Activated naive CD8-positive, alpha-beta T cell treated with anti-CD3 and anti-CD28 coated beads, Interleukin-2, amount 50 U/mL, for 16 hours (primary cell): Measurements from ENCODE around the gene CDCP1.

Experiments
- DNase-seq: peaks from one replicate; pipeline ENCODE4 v3.0.0-alpha.2; 2020; ENCODE audit warnings: low read depth, low spot score

The CDCP1 gene, protein sequence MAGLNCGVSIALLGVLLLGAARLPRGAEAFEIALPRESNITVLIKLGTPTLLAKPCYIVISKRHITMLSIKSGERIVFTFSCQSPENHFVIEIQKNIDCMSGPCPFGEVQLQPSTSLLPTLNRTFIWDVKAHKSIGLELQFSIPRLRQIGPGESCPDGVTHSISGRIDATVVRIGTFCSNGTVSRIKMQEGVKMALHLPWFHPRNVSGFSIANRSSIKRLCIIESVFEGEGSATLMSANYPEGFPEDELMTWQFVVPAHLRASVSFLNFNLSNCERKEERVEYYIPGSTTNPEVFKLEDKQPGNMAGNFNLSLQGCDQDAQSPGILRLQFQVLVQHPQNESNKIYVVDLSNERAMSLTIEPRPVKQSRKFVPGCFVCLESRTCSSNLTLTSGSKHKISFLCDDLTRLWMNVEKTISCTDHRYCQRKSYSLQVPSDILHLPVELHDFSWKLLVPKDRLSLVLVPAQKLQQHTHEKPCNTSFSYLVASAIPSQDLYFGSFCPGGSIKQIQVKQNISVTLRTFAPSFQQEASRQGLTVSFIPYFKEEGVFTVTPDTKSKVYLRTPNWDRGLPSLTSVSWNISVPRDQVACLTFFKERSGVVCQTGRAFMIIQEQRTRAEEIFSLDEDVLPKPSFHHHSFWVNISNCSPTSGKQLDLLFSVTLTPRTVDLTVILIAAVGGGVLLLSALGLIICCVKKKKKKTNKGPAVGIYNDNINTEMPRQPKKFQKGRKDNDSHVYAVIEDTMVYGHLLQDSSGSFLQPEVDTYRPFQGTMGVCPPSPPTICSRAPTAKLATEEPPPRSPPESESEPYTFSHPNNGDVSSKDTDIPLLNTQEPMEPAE

DNA sequence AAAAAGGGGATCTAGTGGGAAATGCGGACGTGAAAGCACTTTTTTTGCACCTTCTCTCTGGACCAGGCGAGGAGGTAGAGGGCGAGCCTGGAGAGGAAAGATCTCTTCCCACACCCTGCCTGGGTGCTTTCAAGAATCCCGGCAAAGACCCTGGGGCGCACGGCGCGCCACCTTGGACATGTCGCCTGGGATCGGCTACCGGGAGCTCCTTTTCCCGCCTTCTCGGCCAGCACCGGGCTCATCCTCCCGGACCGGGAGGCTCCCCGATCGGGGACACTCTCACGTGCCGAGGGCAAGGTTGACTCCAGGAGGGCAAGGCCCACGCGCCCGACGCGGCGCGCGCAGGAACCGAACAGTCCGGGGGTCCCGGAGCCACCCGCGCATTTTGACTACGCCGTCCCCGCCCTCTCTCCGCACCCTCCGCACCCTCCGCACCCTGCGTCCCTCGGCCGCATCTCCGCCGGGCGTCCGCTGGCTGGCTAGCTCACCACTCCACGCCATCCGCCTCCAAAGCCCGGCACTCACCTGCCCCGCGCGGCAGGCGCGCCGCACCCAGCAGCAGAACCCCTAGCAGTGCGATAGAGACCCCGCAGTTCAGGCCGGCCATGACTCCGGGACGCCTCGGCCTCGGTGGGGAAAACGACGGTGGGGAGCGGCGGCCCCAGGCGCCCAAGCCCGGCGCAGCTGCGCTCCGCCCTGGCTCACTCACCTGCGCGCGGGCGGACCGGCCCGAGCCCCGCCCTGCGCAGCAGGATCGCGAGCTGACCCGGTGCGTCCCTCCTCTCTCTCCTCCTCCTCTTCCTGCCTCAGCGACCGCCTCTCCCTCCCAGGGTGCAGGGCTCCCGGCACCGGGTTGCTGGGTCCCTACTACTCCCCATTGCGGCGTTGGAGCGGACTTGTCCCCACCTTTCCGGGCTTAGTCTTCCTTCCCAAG is at the start of gene CDCP1:
TSS of gene CDCP1 (minus strand) at position 698 of the 934 bp plus-strand sequence. CDS start at position 607, 91 bp downstream.
- no peak for DNase-seq

DNA sequence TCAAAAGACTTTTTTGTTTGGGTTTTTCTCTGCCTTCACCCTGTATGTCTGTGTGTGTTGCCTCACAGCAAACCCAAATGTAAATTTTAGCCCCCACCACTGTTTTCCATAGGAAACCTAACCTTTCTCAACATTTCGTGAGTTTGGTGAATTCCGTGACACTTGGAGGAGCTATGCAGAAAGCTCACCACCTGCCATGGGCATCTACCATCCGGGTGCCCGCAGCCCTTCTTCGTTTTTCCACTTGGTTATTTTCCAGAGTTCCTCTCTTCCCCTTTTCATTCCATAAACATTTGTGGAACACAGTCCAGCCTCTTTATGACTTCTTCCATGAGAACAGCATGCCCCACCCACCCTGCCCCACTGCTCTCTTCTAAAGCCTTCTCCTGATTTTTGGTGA is 48.6 kb upstream of the CDCP1 start:
- DNase-seq: no peak

DNA sequence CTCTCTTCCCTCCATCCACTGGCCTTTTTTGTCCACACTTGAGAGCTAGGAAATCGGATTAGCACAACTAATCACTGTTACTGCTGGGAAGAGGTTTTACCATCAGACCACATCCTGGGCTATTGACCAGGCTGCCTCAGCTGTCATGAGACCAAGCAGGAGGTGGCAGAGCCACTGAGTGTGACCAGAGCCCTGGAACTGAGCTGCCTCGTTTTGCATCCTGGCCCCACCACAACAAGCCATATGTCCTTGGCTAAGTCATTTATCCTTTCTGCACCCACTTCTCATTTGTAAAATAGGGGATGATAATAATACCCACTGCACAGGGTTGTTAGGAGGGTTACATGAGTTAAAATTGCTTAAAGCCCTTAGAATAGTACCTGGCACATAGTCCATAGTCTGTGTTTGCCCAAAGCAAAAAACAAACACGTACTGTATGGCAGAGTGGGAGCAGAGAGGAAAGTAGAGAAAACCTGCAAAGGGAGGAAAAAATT is 45.8 kb upstream of the CDCP1 start:
- no peak for DNase-seq

DNA sequence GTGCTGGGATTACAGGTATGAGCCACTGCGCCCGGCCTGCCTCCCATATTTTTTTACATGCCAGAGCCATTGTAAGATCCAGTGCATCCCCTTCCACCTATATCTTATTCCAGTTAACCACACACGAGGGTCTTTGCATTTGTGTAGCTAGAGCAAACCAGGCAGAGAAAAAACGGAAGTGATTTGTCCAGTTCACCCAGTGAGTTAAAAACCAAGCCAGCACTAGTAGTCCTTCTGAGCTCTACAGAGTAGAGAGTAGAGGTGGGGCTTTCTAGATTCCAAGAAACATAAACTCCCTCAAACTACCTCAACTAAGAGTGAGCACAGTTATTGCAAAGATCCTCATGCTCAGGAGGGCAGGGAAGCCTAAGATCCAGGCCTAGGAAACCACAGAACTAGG is 45.2 kb upstream of the CDCP1 start:
- no peak for DNase-seq

DNA sequence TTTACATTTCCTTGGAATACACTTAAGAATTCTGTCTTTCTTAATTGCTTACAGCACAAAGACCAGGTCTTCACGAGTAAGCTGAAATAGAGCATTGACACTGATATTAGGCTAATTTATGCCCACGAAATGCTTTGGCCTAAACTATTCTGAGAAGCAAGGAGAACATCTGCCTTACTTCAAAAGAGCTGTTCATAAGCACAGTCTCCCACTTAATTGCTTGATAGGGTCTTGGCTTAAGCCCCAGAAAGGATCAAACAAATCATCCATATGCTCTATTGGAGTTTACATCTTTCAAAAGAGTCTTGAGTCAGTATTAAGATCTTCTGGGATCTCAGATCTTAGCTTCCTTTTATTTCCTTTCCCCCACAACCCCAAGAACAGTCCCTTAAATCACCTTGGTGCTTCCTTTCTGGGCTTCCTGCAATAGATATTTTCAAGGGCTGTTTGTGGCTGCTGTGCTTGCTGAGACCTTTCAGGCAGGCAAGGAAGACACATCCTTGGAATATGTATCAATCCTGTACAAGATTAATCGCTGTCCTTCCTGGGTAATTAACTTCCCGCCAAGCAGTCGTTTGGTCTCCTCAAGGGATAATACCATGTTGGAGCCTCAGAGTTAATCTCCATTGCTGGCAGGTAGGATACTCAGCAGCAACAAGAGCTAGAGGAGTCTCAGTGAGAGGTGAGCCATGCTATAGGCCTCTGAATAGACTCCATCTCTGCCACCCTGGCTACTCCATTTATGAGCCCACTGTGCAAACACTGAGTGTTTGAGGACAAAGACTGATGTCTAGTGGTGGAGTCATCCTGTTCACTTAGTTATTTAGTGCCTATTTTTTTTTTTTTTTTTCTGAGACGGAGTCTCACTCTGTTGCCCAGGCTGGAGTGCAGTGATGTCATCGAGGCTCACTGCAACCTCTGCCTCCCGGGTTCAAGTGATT is 42.8 kb upstream of the CDCP1 start:
- no peak for DNase-seq

DNA sequence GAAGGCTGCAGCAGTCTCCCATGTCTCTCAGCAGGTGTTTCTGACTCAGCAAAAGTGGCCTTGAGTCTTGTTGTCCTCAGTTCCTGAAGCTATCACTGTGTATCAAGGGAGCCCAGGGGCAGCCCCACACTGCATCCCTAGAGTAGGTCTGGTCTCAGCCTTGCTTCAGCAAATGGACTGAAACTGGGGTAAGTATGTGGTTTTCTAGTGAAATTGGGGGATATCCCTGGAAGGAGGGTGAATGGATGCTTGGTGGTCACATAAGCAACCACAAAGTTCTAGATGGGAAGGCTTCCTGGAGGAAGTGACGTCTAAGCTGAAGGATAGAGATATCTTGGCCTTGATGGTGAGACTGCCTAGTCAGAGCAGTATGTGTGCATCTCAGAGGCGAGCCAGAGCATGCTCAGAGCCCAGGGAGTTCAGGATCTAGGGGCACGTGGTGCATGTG is 41.5 kb upstream of the CDCP1 start:
- DNase-seq: no peak

DNA sequence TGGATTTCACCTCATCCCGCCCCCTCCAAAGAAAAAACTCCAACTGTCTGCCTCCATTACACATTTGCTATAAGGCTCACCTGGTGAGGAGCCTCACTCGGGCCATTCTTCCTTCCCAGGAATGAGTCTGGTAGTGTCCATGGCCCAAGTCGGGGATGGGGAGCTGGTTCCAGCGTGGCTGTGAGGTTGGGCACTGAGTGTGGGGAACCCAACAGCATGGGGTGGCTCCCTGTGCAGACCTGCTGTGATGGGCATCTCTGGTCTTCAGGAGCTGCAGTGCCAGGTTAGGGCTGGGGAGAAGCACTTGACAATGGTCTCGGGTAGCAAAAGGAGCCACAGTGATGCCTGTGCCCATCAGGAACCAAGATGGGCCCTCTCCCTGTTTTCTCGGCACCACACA is 40.7 kb upstream of the CDCP1 start:
- no peak for DNase-seq

DNA sequence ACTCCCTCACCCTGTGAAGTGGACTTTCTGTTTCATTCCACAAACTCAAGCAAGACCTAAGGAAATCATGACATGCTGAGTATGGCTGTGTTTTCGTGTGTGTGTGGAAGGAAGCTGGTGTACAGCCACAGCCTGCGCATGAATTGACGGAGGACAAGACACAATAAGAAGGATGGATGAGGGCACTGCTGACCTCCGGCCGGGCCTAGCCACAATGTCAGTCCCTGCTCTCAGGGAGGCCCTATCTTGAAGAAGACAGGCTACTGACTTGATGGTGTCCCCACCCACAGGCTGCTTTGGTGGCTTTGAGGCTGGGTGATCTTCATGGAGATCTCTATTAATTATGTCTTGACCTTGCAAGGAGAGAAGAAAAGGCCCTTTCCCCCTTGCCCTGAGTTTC is 39.3 kb upstream of the CDCP1 start:
- DNase-seq: no peak

DNA sequence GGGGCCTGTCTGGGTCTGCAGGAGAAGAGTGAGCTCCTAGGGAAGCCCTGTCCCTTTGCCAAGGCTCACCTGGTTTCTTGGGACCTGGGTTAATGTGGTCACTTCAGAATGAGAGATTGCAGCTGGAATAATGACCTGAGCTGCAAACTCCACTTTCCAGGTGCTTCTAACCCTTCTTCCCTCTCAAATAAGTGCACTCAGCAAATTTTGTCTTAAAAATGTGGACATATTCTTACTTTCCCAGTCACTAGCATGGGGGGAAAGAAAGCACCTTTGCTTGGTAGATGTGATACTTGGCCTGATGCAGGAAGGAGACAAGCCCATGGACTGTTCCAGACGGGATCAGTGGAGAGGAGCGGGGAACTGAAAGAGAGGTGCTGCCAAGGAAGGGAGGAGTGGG is 38.9 kb upstream of the CDCP1 start:
- DNase-seq: no peak

DNA sequence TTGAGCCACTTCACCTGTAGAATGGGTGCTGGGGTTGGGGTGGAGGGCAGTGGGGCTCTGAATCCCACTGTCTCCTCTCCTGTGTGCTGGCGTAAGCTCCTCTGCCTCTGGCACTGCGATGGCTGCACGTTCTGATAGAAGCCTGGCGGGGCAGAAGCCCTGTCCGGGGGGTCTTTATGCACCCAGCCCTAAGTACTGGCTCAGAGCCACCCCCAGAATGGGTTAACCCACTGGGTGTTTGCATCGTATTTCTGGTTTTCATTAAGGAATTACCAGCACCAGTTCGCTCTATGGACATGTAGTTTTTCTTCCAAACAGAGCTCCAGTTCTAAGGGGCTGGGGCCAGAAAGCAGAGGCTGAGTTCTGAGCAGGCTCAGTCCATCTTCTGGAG is 37.7 kb upstream of the CDCP1 start:
- no peak for DNase-seq

DNA sequence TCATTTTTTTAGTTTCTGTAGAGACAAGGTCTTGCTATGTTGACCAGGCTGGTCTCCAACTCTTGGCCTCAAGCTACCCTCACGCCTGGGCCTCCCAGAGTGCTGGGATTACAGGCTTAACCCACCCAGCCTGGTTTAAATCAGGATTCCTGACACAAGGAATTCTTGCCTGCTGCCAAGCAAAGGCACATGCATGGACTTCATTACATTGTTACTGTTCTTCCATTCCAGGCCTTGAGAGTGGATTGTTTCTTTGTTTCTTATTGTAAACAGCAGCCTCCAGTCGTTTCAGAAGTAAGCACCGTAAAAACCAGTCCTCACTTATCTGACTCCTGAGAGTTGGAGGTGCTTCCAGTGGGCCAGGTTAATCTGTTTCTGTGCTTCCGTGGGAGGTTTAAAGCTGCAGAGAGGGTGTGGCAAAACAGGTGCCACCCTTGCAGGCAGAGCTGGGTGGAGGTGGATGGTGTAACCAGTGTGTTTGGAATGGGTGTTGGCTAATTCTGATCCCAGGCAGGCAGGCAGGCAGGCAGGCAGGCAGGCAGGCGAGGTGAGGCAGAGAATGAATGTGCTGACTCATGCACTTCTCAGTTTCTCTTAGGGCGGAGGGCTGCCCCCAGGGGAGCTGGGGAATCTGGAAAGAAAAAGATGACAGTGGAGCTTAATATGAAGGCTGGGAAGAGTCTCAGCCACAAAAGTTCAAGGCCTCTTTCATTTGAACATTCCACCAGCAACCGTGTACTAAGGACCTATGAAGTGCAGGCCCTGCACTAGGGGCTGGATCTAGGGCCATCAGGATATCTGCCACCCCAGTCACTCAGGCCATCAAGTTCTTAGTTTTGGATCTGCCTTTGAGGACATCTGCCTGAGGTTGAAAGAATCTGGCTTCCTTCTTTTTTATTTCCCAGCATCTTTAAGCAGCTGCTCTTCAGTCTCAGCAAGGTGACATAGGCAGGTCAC is 37.0 kb upstream of the CDCP1 start:
- DNase-seq: no peak

DNA sequence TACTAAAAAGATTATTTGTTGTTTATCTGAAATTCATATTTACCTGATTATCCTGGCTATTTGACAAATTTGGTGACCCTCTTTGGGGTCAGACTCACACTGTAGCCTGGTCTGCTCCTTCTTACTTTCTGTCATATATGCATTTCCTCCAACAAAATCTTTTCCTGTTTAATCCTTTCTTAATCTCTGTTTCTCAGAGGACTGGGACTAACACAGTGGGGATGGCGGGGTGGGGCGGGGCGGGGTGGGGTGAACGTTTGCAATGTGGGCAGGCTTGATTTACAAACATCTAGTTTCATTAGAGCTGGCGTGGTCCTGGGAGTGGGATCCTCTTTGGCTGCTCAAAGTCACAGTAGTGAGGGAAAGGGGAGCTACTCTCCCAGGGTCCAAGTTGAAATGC is 35.3 kb upstream of the CDCP1 start:
- no peak for DNase-seq

DNA sequence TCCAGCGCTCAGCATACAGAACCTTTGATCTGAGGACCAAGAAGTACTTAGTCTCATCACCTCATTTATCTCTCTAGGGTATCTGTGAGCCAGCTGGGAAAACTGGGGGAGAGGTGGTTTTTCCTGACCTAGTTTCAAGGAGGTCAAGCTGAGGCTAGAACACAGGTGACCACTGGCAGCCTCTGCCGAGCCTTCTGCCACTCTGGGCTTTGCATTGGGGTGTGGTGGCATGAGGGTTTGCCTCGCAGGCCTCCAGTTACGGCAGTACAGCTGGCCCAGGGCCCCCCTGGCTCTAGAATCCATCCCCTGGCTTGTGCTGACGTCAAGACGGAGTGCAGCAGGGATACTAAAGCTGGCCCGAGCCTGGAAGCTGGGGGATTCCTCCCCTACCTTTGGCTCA is 34.7 kb upstream of the CDCP1 start:
- no peak for DNase-seq

DNA sequence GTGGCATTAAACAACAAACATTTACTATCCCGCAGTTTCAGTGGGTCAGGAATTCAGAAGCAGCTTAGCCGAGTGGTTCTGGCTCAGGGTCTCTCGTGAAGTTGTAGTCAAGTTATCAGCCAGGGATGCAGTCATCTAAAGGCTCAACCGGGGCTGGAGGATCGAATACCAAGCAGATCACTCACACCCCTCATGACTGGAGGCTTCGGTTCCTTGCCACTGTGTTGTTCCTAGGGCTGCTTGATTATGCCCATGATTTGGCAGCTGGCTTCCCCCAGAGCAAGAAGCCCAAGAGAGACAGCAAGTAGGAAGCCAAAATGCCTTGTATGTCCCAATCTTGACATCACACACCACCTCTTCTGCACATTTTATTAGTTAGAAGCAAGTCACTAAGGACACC is 33.9 kb upstream of the CDCP1 start:
- DNase-seq: no peak

DNA sequence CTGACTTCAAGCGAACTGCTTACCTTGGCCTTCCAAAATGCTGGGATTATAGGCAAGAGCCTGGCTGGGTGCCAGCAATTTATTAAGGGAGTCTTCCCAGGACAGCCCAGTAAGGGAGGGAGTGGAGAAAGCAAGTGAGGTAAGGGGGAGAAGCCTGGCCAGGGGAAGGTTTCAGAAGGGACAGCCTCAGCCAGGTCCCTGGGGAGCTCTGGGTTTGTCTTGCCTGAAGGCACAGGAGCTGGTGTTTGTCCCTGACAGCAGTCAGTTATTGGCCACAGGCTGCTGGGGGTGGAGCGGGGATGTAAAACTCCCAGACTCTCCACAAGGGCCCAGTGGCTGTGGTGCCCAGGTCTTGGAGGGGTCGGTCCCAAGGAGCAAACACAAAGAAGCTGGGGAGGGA is 33.0 kb upstream of the CDCP1 start:
- no peak for DNase-seq

DNA sequence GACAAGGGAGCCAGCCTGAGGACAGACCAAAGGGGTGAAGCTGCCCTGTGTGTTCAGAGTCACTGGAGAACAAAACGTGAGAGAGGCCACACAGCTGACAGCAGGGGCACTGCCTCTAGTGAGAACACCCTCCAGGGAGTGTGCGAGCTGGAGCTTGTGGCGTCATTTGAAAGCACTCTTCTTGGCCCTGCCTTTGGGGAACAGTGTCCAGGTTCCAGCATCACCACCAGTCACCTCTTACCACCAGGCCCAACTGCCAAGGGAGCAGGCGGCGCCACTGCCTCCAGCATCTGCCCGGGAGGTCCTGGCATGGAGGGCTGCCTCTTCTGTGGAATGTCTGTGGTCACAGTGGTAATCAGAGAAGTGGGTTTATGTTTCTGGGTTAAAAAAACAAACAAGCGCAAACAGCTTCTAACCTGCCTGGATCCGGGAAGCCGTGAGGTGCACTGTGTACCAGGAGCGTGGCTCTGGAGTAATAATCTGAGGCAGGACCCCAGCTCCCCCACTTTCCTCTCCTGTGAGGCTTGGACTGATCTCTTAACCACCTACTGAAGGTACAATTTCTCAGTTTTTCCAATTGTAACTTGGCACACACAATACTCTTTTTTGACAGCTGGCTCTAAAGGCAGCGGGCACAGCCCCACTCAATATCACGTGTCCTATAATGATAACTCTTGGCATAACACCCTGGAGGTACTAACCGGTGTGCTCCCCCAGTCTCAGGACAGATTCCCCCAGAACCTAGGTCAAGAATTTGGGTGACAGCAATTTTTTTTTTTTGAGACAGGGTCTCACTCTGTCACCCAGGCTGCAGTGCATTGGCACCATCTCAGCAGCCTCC is 32.2 kb upstream of the CDCP1 start:
- no peak for DNase-seq

DNA sequence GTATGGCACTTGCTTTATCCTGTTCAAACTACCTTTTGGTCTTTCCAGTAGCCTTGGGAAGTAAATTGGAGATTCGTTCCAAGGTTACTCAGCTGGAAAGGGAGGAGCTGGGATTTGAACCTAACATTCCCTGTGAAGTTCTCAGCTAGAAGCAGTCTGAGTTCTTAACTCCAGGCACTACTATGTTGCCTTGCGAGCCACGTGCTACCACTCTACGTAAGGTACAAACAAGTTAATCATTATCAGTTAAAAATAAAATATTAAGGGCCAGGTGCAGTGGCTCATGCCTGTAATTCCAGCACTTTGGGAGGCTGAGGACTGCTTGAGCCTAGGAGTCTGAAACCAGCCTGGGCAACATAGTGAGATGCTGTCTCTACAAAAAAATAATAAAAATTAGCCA is 30.7 kb upstream of the CDCP1 start:
- DNase-seq: no peak

DNA sequence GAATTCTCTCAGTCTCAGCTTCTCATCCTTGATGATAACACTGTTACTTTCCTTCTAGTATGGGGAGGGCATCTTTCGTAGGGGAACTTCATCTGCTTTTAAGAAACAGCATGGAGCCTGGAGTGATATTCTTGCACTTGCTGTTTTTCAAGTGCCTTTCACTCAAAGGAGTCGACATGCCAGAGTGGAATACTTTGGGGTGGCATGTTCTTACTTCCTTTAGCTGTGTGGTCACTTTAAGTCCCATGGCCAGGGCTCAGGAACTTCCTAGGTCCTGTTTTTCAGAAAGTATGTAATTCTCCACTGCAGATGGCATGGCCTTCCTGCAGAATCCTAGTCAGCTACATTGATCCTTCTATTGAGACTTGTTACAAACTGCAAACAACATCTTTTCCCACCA is 28.1 kb upstream of the CDCP1 start:
- no peak for DNase-seq
